Spleen (tissue), 7 donors: ENCODE data around the gene HFE.

ENCODE experiments used
- POLR2AphosphoS5 ChIP-seq, 3 donors: sonication (generic); formaldehyde crosslinking; IDR thresholded peaks; one replicate each; pipeline ENCODE4 v1.5.1; 2017; ENCODE audit warnings: antibody characterized with exemption in 3 of 3
- TF ChIP-seq, protein P1 (sequence below), 11 experiments: fragments of 200-600 bp in 7 of 11; fragments of 450-650 bp in 4 of 11; sonication (generic) in 4 of 11; IDR thresholded peaks in 8 of 11; conservative IDR thresholded peaks in 3 of 11; 1 replicate in 7 of 11; 2 replicates in 4 of 11; pipeline versions ENCODE4 v1.4.0 to v1.8.0; 2016 to 2021; ENCODE audit warnings: antibody characterized with exemption in 11 of 11, inconsistent platforms in 4 of 11, mild to moderate bottlenecking in 1 of 11
- donor health status: DM: no; HTN: no; CAD: no; lungs with moderate emphysema.
- donor health status: DM: no; HTN: no; CAD: no.
- donor health status: DM: no; HTN: no; CAD: no.

GRCh38 chr6:26136321-26136720, 49.1 kb downstream of the HFE start:
- TF ChIP-seq, protein P1, sequence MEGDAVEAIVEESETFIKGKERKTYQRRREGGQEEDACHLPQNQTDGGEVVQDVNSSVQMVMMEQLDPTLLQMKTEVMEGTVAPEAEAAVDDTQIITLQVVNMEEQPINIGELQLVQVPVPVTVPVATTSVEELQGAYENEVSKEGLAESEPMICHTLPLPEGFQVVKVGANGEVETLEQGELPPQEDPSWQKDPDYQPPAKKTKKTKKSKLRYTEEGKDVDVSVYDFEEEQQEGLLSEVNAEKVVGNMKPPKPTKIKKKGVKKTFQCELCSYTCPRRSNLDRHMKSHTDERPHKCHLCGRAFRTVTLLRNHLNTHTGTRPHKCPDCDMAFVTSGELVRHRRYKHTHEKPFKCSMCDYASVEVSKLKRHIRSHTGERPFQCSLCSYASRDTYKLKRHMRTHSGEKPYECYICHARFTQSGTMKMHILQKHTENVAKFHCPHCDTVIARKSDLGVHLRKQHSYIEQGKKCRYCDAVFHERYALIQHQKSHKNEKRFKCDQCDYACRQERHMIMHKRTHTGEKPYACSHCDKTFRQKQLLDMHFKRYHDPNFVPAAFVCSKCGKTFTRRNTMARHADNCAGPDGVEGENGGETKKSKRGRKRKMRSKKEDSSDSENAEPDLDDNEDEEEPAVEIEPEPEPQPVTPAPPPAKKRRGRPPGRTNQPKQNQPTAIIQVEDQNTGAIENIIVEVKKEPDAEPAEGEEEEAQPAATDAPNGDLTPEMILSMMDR (IDR thresholded peaks at IDR 0.05 in 8 of 11, conservative IDR thresholded peaks at IDR 0.05 in 3 of 11): no peak
- TF ChIP-seq POLR2AphosphoS5 (IDR thresholded peaks at IDR 0.05): no peak
